ENCODE measurements around the gene PCIF1. TPM values are rescaled to one million over a fixed set of nuclear protein-coding genes. Genes with fewer than 3 reads are reported as not detected.
A peak's percentile ranks its signal among the peaks of the same experiment; 100 is the strongest.
"Not testable (repeated sequence)": the region's sequence is repeated elsewhere in the genome, so short reads cannot be mapped to it uniquely, and the experiment has no call there.

PCIF1 gene
- total and polyA plus RNA-seq, 4 donors: 9.2 to 12.4 (median 11.5) TPM

DNA sequence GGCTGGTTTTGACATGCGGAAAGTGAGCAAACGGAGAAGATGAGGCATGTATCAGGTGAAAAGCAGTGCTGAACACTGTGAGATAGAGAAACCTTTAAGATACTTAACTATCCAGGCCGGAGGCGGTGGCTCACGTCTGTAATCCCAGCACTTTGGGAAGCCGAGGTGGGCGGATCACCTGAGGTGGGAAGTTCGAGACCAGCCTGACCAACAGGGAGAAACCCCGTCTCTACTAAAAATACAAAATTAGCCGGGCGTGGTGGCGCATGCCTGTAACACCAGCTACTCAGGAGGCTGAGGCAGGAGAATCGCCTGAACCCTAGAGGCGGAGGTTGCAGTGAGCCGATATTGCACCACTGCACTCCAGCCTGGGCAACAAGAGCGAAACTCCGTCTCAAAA, 2.8 kb upstream of the PCIF1 start:
- H3K4me3 ChIP-seq (ENCODE audit: low read depth in 1 of 3, low read length in 3 of 3); DNase-seq (ENCODE audit: low spot score); H3K27me3 ChIP-seq (ENCODE audit: control insufficient read depth in 4 of 4, insufficient read depth in 4 of 4, low read length in 3 of 4); H3K27ac ChIP-seq (ENCODE audit: low read depth in 1 of 2, low read length in 2 of 2); H3K9me3 ChIP-seq (ENCODE audit: control insufficient read depth in 4 of 4, low read length in 3 of 4); H3K36me3 ChIP-seq (ENCODE audit: control insufficient read depth in 4 of 4, insufficient read depth in 3 of 4, low read depth in 1 of 4, low read length in 3 of 4); H3K9ac ChIP-seq (ENCODE audit: low read depth in 1 of 2, low read length in 2 of 2): not testable (repeated sequence)
- H3K4me1 ChIP-seq (ENCODE audit: control insufficient read depth in 4 of 4, insufficient read depth in 4 of 4, low read length in 3 of 4): peaks cover 7 to 39% (median 24%) of the 10 kb centered on the region in 4 donors
- 85% methylated on average over 17 of the region's 17 CpGs for WGBS

DNA sequence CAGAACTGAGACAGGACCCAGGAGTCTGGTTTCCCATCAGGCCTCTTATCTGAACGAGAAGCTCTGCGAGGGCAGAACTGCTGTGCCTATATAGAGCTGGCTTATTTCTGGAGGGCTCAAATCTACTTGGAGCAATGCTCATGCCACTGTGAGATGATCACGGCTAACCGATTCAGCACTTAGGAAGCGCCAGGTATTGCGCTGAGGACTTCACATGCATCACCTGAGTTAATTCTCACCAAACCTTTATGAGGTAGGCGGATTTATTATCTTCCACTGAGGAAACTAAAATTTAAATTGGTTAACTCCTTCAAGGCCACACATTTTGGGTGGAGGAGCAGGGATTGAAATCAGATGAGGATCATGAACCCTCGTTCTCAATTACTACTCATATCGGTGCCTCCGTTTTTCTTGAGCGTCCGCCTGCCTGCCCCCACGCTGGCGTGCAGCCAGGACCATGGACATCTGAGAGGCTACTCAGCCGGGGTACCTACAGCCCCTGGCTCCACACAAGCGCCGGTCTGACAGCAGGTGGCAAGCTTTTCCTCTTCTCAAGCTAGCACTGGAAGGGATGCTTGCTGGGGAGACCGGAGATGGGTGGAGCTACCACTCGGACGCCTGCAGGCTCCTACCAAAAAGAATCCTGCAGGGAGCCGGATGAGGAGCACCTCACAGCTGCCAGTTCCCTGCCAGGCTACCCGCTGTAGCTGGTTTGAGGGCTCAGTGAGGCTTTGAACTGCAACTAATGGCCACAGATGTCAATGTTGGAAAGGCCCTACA, 1.0 kb upstream of the PCIF1 start:
- Histone ChIP-seq H3K9me3 (ENCODE audit: control insufficient read depth in 4 of 4, low read length in 3 of 4) (no peaks in the 10 kb centered on the region), H3K36me3 (ENCODE audit: control insufficient read depth in 4 of 4, insufficient read depth in 3 of 4, low read depth in 1 of 4, low read length in 3 of 4) (peaks cover 0 to 13% (median 11%) of the 10 kb centered on the region in 4 donors), H3K27ac (ENCODE audit: low read depth in 1 of 2, low read length in 2 of 2) (peak overlapping the region; percentile 93 to 98), H3K4me3 (ENCODE audit: low read depth in 1 of 3, low read length in 3 of 3) (peak overlapping the region; percentile 58 to 71 (median 65)), H3K4me1 (ENCODE audit: control insufficient read depth in 4 of 4, insufficient read depth in 4 of 4, low read length in 3 of 4) (peaks cover 7 to 27% (median 18%) of the 10 kb centered on the region in 4 donors), H3K27me3 (ENCODE audit: control insufficient read depth in 4 of 4, insufficient read depth in 4 of 4, low read length in 3 of 4) (no peaks in the 10 kb centered on the region), H3K9ac (ENCODE audit: low read depth in 1 of 2, low read length in 2 of 2) (peak overlapping the region; percentile 5 to 69)
- peak; percentile 70 for DNase-seq (ENCODE audit: low spot score)
- TF ChIP-seq TAF1 (conservative IDR thresholded peaks at IDR 0.05): peak; percentile 42
- TF ChIP-seq NR2F2 (IDR thresholded peaks at IDR 0.05): no peak
- TF ChIP-seq, protein P1, sequence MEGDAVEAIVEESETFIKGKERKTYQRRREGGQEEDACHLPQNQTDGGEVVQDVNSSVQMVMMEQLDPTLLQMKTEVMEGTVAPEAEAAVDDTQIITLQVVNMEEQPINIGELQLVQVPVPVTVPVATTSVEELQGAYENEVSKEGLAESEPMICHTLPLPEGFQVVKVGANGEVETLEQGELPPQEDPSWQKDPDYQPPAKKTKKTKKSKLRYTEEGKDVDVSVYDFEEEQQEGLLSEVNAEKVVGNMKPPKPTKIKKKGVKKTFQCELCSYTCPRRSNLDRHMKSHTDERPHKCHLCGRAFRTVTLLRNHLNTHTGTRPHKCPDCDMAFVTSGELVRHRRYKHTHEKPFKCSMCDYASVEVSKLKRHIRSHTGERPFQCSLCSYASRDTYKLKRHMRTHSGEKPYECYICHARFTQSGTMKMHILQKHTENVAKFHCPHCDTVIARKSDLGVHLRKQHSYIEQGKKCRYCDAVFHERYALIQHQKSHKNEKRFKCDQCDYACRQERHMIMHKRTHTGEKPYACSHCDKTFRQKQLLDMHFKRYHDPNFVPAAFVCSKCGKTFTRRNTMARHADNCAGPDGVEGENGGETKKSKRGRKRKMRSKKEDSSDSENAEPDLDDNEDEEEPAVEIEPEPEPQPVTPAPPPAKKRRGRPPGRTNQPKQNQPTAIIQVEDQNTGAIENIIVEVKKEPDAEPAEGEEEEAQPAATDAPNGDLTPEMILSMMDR (IDR thresholded peaks at IDR 0.05; ENCODE audit: low read depth, low read length, missing input control): peak; percentile 25
- TF ChIP-seq RAD21 (IDR thresholded peaks at IDR 0.05): peak; percentile 66 to 72
- WGBS: 26% methylated on average over 22 of the region's 22 CpGs

DNA sequence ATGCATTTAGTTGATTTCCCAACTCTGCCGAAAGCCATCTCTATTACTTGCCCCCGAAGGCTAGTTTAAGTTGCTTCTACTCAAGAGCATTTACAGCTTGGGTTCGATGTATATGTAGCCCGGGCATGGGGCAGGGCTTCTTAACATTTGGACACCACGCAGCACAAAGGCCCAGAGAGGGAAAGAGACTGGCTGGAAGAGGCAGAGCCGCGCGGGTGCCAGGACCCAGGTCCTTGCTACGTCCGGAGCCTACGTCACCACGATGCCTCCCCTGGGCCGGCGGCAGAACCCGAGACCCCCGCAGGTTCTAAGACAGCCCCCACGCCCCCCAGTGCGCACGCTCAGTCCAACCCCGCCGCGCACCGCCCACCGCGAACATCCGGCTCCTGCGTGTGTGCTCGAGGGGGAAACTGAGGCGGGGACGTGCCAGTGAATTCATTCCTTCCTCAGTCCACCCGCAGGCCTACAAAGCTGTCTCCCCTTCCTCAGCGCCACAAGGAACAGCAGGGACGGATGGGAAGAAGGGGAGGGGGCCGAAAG, 367 bp upstream of the PCIF1 start:
- Histone ChIP-seq H3K4me1 (ENCODE audit: control insufficient read depth in 4 of 4, insufficient read depth in 4 of 4, low read length in 3 of 4) (peaks cover 7 to 27% (median 18%) of the 10 kb centered on the region in 4 donors), H3K36me3 (ENCODE audit: control insufficient read depth in 4 of 4, insufficient read depth in 3 of 4, low read depth in 1 of 4, low read length in 3 of 4) (peaks cover 2 to 19% (median 17%) of the 10 kb centered on the region in 4 donors), H3K9me3 (ENCODE audit: control insufficient read depth in 4 of 4, low read length in 3 of 4) (no peaks in the 10 kb centered on the region), H3K27me3 (ENCODE audit: control insufficient read depth in 4 of 4, insufficient read depth in 4 of 4, low read length in 3 of 4) (no peaks in the 10 kb centered on the region), H3K27ac (ENCODE audit: low read depth in 1 of 2, low read length in 2 of 2) (peak overlapping the region; percentile 93 to 98), H3K4me3 (ENCODE audit: low read depth in 1 of 3, low read length in 3 of 3) (peak overlapping the region; percentile 58 to 71 (median 65)), H3K9ac (ENCODE audit: low read depth in 1 of 2, low read length in 2 of 2) (peak overlapping the region; percentile 5 to 69)
- WGBS: under 1% methylated on average over 34 of the region's 34 CpGs
- TF ChIP-seq GABPA (IDR thresholded peaks at IDR 0.05 in 1 of 2, conservative IDR thresholded peaks at IDR 0.05 in 1 of 2) (no peak), TAF1 (conservative IDR thresholded peaks at IDR 0.05) (no peak), RXRA (IDR thresholded peaks at IDR 0.05) (no peak), NR2F2 (IDR thresholded peaks at IDR 0.05) (no peak), FOXA2 (IDR thresholded peaks at IDR 0.05) (no peak), JUND (IDR thresholded peaks at IDR 0.05) (no peak), HNF4G (IDR thresholded peaks at IDR 0.05) (no peak), RAD21 (IDR thresholded peaks at IDR 0.05) (no peak), HNF4A (conservative IDR thresholded peaks at IDR 0.05) (no peak), EGR1 (IDR thresholded peaks at IDR 0.05; ENCODE audit: low read depth in 2 of 2) (no peak)
- TF ChIP-seq, protein P2, sequence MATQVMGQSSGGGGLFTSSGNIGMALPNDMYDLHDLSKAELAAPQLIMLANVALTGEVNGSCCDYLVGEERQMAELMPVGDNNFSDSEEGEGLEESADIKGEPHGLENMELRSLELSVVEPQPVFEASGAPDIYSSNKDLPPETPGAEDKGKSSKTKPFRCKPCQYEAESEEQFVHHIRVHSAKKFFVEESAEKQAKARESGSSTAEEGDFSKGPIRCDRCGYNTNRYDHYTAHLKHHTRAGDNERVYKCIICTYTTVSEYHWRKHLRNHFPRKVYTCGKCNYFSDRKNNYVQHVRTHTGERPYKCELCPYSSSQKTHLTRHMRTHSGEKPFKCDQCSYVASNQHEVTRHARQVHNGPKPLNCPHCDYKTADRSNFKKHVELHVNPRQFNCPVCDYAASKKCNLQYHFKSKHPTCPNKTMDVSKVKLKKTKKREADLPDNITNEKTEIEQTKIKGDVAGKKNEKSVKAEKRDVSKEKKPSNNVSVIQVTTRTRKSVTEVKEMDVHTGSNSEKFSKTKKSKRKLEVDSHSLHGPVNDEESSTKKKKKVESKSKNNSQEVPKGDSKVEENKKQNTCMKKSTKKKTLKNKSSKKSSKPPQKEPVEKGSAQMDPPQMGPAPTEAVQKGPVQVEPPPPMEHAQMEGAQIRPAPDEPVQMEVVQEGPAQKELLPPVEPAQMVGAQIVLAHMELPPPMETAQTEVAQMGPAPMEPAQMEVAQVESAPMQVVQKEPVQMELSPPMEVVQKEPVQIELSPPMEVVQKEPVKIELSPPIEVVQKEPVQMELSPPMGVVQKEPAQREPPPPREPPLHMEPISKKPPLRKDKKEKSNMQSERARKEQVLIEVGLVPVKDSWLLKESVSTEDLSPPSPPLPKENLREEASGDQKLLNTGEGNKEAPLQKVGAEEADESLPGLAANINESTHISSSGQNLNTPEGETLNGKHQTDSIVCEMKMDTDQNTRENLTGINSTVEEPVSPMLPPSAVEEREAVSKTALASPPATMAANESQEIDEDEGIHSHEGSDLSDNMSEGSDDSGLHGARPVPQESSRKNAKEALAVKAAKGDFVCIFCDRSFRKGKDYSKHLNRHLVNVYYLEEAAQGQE (IDR thresholded peaks at IDR 0.05): no peak
- TF ChIP-seq, protein P3, sequence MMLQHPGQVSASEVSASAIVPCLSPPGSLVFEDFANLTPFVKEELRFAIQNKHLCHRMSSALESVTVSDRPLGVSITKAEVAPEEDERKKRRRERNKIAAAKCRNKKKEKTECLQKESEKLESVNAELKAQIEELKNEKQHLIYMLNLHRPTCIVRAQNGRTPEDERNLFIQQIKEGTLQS (IDR thresholded peaks at IDR 0.05): no peak
- DNase-seq (ENCODE audit: low spot score): no peak
